GM12878 (cell line): ENCODE data around the gene LARP4B. TPM values are rescaled to one million over a fixed set of nuclear protein-coding genes. Genes with fewer than 3 reads are reported as not detected.

ENCODE experiments used
- ATAC-seq: fragments of 200-7000 bp; cut with Tn5 transposase; 3 replicates; pipeline ENCODE4 v1.9.1; 2020; ENCODE audit warnings: mild to moderate bottlenecking, moderate library complexity
- BruUV-seq: library from RNA; stranded (reverse); fragments of 400-500 nt; replicated peaks from 2 replicates; lab custom pipeline; 2021; lab: Mats Ljungman, UMichigan
- CTCF ChIA-PET: fragments of 300-600 bp; sonication (Branson Sonifier 250); formaldehyde crosslinking; extraction: SDS; loops from one replicate; lab custom pipeline; 2021; ENCODE audit warnings: inconsistent platforms; lab: Yijun Ruan, JAX
- POLR2A ChIA-PET: fragments of 350-600 bp; formaldehyde crosslinking; extraction: SDS; loops from one replicate; lab custom pipeline; 2021; ENCODE audit warnings: inconsistent platforms; lab: Charles Lee
- RAD21 ChIA-PET: fragments of 300-600 bp; sonication (Branson Sonifier 250); formaldehyde crosslinking; loops from one replicate; lab custom pipeline; 2023; ENCODE audit warnings: antibody characterized with exemption; ENCODE audit not compliant: unreplicated experiment; lab: Charles Lee
- SMC1A ChIA-PET: fragments of 300-600 bp; sonication (Branson Sonifier 250); formaldehyde crosslinking; loops from one replicate; lab custom pipeline; 2023; ENCODE audit not compliant: unreplicated experiment, uncharacterized antibody; lab: Charles Lee
- DNase-seq: peaks from one replicate; pipeline ENCODE4 v3.0.0-alpha.2; 2011; ENCODE audit warnings: low read depth, low spot score
- FAIRE-seq: peaks from 3 replicates; lab custom pipeline; 2011; peaks lifted over from hg19 to GRCh38; lab: Jason Lieb, UNC
- H2AFZ ChIP-seq: 2 replicates; pipeline ENCODE4 v1.6.0; 2011; ENCODE audit warnings: low read depth, low read length, control low read depth; ENCODE audit not compliant: control insufficient read depth
- H3K27ac ChIP-seq: 2 replicates; pipeline ENCODE4 v1.5.1; 2011; ENCODE audit warnings: control low read depth; ENCODE audit not compliant: control insufficient read depth, insufficient read depth
- H3K27me3 ChIP-seq, 2 experiments: replicated peaks in 1 of 2; 2 replicates each; pipeline versions ENCODE4 v1.6.0 to v1.6.1; 2011; ENCODE audit warnings: low read length in 1 of 2; ENCODE audit not compliant: control insufficient read depth in 2 of 2, insufficient read depth in 2 of 2
- H3K36me3 ChIP-seq, 2 experiments: 2 replicates each; pipeline ENCODE4 v1.5.1; 2011; ENCODE audit warnings: low read length in 1 of 2; ENCODE audit not compliant: control insufficient read depth in 2 of 2, insufficient read depth in 2 of 2
- H3K4me1 ChIP-seq: 2 replicates; pipeline ENCODE4 v1.6.1; 2011; ENCODE audit warnings: mild to moderate bottlenecking, low read length, moderate library complexity, mixed read lengths; ENCODE audit not compliant: control insufficient read depth, insufficient read depth
- H3K4me2 ChIP-seq: 2 replicates; pipeline ENCODE4 v1.6.0; 2011; ENCODE audit warnings: control low read depth; ENCODE audit not compliant: control insufficient read depth, insufficient read depth
- H3K4me3 ChIP-seq: fragments of 200-600 bp; sonication (generic); 2 replicates; pipeline ENCODE4 v1.5.1; 2016
- H3K79me2 ChIP-seq: 2 replicates; pipeline ENCODE4 v1.6.0; 2011; ENCODE audit warnings: low read length; ENCODE audit not compliant: control insufficient read depth, insufficient read depth
- H3K9ac ChIP-seq: 2 replicates; pipeline ENCODE4 v1.8.0; 2011; ENCODE audit warnings: low read length, control low read depth, mixed read lengths; ENCODE audit not compliant: control insufficient read depth, insufficient read depth
- H3K9me3 ChIP-seq: replicated peaks from 3 replicates; pipeline ENCODE4 v1.5.1; 2011; ENCODE audit warnings: mild to moderate bottlenecking, low read length; ENCODE audit not compliant: control insufficient read depth, insufficient read depth
- H4K20me1 ChIP-seq: 2 replicates; pipeline ENCODE4 v1.6.0; 2011; ENCODE audit not compliant: control insufficient read depth, insufficient read depth
- HCFC1 ChIP-seq: fragments of 150-350 bp; IDR thresholded peaks from 2 replicates; pipeline ENCODE4 v1.6.1; 2014; ENCODE audit warnings: low read length
- KAT2A ChIP-seq: conservative IDR thresholded peaks from 2 replicates; pipeline ENCODE4 v1.6.1; 2011; ENCODE audit warnings: low read depth, low read length; ENCODE audit not compliant: control insufficient read depth
- MYB ChIP-seq: fragments of 150-350 bp; IDR thresholded peaks from 2 replicates; pipeline ENCODE4 v1.6.1; 2014; ENCODE audit warnings: mild to moderate bottlenecking, low read depth, low read length, borderline replicate concordance
- MYC ChIP-seq: IDR thresholded peaks from 2 replicates; pipeline ENCODE4 v1.6.1; 2011; ENCODE audit warnings: mild to moderate bottlenecking, low read length, moderate library complexity, inconsistent platforms; ENCODE audit not compliant: insufficient read depth, insufficient replicate concordance, insufficient read length, severe bottlenecking
- ZNF592 ChIP-seq: fragments of 450-650 bp; IDR thresholded peaks from 2 replicates; pipeline ENCODE4 v1.6.1; 2017; ENCODE audit warnings: mild to moderate bottlenecking, moderate library complexity
- WGBS: methylation state at CpG from one replicate; pipeline ENCODE4 v1.1.6; 2016; ENCODE audit warnings: low lambda C conversion rate; ENCODE audit not compliant: insufficient replicate concordance, insufficient coverage; ENCODE audit errors: missing lambda C conversion rate; 5-methylcytosine and 5-hydroxymethylcytosine counted together
- in situ Hi-C: fragments of 300-500 bp; cut with MboI; formaldehyde crosslinking; loops from 9 replicates; pipeline ENCODE4 v1.14.3; 2018; ENCODE audit warnings: mixed read lengths
- intact Hi-C: fragments of 100-400 bp; cut with micrococcal nuclease; formaldehyde crosslinking; loops from one replicate; pipeline ENCODE4 v1.14.2; 2022; ENCODE audit not compliant: unreplicated experiment
- polyA plus RNA-seq, 11 experiments: library from polyadenylated mRNA; depleted of rRNA in 4 of 11; unstranded in 6 of 11; stranded (reverse) in 5 of 11; fragments of >200 nt; fragmentation: Nextera tagmentation in 4 of 11; fragmentation: Illumina TruSeq in 1 of 11; extraction: Ambion mirVana in 4 of 11; extraction: Trizol in 1 of 11; gene quantifications; 1 replicate in 1 of 11; 2 replicates in 10 of 11; pipeline versions ENCODE4 v1.2.1 to v1.2.3, GENCODE V29; 2011 to 2016; ENCODE audit warnings: inconsistent platforms in 2 of 11, missing spikeins in 2 of 11, low read depth in 1 of 11
- total RNA-seq, 4 experiments: library from RNA; depleted of rRNA in 3 of 4; stranded (reverse); fragments of >200 nt in 3 of 4; fragmentation: Illumina TruSeq in 1 of 4; extraction: Trizol in 1 of 4; gene quantifications; 2 replicates each; pipeline versions ENCODE4 v1.2.1 to v1.2.3, GENCODE V29; 2013 to 2021

The LARP4B gene
- total and polyA plus RNA-seq, 10 of the 15 experiments (the other 5 are each of a cell fraction or from before 2014, with no cell fraction given), result 10.5 to 119 (median 39.4) TPM

GRCh38 chr10:819816-820215 lies 111.7 kb downstream of the LARP4B start:
- no peak overlapping the region for H3K27ac ChIP-seq
- RAD21 ChIA-PET, result no interaction called here
- no peak overlapping the region for H3K9ac ChIP-seq
- H3K4me2 ChIP-seq, result no peak overlapping the region
- FAIRE-seq, result no peak
- ATAC-seq, result no peak
- in situ Hi-C loops, result no loop called here
- H3K4me3 ChIP-seq, result no peak overlapping the region
- POLR2A ChIA-PET, result no interaction called here
- no peaks in the 10 kb centered on the region for H3K9me3 ChIP-seq
- no peak for DNase-seq
- H3K27me3 ChIP-seq, result no peaks in the 10 kb centered on the region
- TF ChIP-seq KAT2A (no peak), ZNF592 (no peak), MYB (no peak), HCFC1 (no peak), MYC (no peak)
- no TSS peak for BruUV-seq
- peaks cover 43 to 57% of the 10 kb centered on the region in 2 experiments for H3K36me3 ChIP-seq
- intact Hi-C loops, result no loop called here
- H2AFZ ChIP-seq, result no peak overlapping the region
- H3K79me2 ChIP-seq, result no peaks in the 10 kb centered on the region
- CTCF ChIA-PET, result no interaction called here
- WGBS, result 95% methylated on average over 8 of the region's 8 CpGs
- no peaks in the 10 kb centered on the region for H4K20me1 ChIP-seq
- SMC1A ChIA-PET, result no interaction called here
- H3K4me1 ChIP-seq, result peaks cover 19% of the 10 kb centered on the region
